Activated CD4-positive, alpha-beta T cell treated with anti-CD3 and anti-CD28 coated beads, Interleukin-2, amount 50 U/mL, for 16 hours (primary cell): ENCODE measurements around the gene INTS1.
"Not testable (repeated sequence)": the region's sequence is repeated elsewhere in the genome, so short reads cannot be mapped to it uniquely, and the experiment has no call there.

Source experiments
- DNase-seq: peaks from one replicate; pipeline ENCODE4 v3.0.0-alpha.2; 2020

Gene INTS1

DNA sequence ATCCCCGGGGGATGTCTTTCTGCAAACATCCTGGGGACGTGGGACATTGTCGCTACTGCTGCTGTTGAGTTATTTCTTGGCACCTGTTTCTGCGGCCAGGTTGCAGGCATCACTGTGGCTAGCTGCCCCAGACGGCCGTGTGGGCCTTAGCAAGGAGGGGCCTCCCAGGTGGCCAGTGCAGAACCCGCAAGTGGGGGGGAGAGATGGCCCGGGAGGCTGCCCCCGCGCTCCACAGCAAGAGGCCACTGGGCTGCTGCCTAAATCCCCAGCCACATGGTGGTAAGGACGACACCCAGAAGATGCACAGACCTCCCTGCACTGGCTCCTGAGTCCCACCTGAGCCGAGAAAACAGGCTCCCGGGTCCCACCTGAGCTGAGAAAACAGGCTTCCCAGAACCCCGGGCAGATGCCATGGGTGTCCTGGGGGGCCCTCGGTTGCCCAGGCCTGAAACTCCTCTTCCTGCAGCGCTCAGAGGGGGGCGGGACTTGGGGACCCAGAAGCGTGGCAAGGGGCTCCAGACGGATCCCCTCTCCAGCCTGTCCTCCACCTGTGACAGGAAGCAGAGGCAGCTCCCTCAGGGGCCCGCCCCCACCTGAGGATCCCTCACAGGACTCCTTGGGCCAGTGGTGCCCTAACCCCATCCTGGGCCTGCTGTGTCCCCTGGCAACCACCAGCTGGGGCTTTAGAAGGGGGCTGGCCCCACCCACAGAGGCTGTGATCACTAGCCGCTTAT, 25.4 kb upstream of the INTS1 start:
- no peak for DNase-seq

DNA sequence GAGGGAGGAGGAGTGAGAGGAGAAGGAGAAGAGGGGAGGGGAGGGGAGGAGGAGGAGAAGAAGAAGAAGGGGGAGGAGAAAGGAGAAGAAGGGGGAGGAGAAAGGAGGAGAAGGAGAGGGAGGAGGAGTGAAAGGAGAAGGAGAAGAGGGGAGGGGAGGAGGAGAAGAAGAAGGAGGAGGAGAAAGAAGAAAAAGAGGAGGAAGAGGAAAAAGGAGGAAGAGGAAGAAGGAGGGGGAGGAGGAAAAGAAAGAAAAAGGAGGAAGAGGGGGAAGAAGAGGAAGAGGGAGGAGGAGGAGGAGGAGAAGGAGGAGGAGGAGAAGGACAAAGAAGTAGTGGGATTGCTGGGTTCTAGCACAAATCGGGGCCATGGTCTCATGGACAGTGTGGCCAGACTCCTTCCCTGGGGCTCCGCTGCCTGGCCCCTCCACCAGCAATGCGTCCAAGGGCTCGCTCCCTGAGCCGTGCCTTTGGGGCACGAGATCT, 22.1 kb upstream of the INTS1 start:
- no peak for DNase-seq

DNA sequence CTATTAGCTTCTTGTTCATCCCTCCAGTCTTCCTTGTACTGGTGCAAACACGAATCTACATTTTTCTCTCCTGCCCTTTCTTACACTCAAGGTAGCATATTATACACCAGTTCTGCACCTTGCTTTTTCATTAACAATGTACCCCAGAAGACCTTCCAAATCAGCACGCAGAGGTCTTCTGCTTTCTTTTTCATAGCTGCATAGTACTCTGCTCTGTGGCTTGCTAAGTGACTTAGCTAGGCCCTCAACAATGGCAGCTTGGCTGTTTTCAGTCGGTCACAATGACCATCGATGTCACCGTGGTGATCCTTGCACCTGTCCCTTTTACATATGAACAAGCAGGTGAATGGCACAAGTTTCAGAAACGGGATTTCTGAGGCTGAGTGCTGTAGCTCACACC, 21.2 kb upstream of the INTS1 start:
- no peak for DNase-seq

DNA sequence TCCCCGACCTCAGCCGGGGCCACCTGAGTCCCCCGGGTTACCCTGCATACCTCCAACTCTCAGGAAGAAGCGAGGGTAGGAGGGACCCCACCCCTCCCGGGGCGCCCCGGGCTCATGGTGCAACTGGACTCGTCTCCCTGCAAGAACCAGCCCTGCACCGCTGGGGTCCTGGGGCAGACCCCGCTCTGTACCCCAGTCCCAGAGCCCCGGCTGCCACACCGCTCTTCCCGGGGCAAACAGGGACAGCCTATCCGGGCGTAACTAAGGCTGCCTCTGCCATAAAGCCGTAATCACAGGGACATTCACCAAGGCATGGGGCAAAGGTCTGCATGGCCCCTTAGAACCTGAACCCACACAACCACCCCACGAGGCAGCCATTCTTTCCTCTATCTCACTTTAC, 19.7 kb upstream of the INTS1 start:
- no peak for DNase-seq

DNA sequence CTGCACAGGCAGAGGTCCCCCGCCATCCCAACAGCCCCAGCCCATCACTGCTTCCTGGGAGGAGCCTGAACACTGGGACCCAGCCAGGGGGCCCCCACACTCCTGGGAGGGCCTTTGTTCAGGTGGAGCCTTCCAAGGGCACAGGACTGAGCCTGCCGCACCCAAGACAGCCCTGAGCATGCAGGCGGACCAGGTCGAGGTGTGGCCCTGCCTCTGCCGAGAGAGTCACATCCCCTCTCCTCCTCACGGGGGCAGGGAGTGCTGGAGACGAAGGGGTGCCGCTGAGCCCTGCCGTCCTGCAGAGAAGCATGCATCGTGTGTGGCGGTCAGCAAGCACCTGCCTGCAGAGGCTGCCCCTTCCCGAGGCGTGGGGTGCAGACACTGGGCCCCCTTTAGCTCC, 19.0 kb upstream of the INTS1 start:
- no peak for DNase-seq

DNA sequence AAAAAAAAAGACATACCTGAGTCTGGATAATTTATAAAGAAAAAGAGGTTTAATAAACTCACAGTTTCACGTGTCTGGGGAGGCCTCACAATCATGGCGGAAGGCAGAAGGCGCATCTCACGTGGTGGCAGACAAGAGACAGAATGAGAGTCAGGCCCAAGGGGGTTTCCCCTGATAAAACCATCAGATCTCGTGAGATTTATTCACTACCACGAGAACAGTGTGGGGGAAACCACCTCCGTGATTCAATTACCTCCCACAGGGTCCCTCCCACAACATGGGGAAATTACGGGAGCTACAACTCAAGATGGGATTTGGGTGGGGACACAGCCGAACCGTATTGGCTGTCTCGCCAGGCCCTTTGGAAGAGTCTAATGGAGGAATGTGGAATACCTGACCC, 17.3 kb upstream of the INTS1 start:
- no peak for DNase-seq

DNA sequence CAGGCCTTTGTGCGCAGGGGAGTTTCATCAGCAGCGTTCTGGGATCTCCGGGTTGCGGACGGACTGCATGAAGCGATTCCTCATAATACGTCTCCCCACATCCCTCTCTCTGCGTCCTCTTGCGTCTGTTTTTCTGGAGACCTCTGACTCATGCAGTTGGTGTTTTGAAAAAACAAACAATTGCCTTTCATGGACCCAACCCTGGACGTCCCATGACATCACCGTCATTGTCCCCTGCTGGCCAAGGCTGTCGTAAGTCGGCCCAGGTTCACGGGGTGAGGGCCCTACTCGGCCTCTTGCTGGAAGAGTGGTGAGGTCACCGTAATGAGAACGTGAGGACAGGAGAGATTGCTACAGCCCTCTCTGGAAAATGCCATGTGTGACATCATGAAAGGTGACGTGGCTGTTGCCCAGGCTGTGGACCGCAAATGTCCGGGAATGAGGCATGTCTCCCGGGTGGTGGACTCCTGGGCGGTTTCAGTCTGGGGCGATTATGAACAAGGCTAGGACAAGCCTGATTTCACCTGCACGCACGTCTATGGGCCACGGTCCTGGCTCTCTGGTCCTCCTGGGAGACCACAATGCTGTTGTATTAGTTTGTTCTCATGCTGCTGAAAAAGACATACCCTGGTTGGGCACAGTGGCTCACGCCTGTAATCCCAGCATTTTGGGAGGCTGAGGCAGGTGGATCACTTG, 16.5 kb upstream of the INTS1 start:
- no peak for DNase-seq

DNA sequence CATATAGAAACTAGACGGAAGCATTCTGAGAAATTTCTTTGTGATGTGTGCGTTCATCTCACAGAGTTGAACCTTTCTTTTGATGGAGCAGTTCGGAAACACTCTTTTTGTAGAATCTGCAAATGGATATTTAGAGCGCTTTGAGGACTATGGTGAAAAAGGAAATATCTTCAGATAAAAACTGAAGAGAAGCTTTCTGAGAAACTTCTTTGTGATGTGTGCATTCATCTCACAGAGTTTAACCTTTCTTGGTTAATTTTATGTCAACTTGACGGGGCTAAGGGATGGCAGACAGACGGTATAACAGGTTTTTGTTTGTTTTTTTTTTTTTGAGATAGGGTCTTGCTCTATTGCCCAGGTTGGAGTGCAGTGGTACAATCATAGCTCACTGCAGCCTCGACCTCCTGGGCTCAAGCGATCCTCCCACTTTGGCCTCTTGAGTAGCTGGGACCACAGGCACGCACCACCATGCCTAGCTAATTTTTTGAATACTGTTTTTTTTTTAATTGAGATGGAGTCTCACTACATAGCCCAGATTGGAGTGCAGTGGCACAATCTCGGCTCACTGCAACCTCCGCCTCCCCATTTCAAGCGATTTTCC, 15.2 kb upstream of the INTS1 start:
- DNase-seq: not testable (repeated sequence)

DNA sequence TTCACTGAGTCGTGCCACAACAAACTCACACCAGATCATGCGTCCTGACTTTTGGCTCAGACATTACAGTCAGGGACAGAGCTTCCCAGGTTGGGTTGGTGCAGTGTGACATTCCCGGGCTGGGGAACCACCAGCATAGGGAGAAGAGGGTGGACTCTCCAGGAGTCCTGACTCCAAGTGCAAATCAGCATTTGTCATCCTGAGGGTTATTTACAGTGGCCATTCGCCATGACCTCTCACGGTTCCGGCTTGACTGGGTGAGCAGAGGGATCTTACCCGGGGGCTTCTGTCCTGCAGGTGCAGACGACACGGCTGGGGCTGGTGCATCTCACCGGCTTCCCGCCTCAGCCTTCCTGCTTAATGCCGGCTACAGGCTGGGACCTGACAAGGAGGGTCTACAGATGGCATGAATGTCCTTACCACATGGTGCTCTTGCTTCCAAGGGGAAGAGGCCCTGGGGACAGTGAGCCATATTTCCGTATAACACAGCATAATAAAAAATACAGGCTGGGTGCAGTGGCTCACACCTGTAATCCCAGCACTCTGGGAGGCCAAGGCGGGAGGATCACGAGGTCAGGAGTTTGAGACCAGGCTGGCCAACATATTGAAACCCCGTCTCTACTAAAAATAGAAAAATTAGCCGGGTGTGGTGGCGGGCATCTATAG, 12.5 kb upstream of the INTS1 start:
- DNase-seq: no peak

DNA sequence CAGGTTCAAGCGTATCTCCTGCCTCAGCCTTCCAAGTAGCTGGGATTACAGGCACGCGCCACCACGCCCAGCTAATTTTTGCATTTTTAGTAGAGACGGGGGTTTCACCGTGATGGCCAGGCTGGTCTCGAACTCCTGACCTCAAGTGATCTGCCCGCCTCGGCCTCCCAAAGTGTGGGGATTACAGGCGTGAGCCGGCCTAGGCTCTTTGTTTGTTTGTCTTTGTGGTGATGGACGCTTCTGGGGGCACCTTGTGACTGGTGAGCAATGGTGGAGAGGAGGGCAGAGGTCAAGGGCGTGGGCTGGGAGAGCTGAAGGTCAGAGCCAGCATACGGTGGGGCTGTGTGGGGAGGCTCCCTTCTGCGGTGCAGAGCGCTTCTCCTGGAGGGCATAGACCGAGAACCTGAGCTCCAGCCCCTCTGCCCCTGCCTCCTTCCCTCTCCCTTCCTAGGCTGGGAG, 11.3 kb upstream of the INTS1 start:
- DNase-seq: not testable (repeated sequence)

DNA sequence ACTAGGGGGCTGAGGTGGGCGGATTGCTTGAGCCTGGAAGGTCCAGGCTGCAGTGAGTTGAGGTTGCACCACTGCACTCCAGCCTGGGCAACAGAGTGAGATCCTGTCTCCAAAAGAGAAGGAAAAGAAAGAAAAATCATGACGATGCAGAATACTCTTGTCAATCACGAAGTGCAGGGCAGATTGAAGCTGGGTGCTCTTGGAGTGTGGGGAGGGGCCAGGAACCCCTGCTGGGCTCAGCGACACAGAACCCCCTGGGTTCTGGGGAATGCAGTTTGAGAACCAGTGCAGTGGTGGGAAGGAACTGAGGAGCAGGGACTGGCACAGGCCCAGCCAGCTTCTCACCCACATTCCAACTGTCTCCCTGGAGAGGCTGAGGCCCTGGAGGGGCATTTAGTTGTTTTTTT, 10.8 kb upstream of the INTS1 start:
- no peak for DNase-seq

DNA sequence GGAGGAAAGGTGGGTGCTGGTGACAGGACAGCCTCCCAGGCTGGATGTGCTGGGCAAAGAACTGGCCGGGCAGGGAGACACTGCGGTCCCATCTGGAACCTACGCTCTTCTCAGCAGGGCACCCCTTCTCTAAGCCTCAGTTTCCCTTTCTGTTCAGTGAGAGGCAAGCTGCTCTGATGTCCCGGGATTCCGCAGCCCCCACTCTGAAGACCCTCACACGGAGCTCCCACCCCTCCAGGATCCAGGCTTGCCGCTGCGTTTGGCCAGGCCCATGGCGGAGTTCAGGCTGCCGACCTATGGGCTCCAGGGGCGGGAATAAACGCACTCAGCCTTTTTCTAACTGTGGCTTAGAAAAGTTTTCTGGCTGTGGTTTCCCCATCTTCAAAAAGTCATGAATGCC, 10.2 kb upstream of the INTS1 start:
- DNase-seq: no peak

DNA sequence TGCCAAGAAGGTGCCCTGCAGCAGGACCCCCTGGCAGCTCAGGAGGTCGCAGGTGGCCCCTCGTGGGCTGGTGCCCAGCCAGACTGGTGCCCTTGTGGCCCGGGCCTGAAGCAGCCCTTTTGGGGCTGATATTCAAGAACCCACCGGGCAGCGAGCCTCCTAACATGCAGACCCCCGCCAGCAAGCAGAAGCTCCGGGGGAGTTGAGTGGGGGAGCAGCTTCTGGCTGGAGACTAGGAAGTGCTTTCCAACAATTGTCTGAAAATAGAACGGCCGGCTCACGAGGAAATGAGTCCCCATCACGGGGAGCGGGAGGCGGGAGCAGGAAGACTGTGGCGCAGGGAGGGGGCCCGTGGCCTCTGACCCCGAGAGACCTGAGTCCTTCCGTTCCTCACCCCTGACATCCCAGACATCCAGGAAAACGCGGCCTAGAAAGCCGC, 9.5 kb upstream of the INTS1 start:
- no peak for DNase-seq

DNA sequence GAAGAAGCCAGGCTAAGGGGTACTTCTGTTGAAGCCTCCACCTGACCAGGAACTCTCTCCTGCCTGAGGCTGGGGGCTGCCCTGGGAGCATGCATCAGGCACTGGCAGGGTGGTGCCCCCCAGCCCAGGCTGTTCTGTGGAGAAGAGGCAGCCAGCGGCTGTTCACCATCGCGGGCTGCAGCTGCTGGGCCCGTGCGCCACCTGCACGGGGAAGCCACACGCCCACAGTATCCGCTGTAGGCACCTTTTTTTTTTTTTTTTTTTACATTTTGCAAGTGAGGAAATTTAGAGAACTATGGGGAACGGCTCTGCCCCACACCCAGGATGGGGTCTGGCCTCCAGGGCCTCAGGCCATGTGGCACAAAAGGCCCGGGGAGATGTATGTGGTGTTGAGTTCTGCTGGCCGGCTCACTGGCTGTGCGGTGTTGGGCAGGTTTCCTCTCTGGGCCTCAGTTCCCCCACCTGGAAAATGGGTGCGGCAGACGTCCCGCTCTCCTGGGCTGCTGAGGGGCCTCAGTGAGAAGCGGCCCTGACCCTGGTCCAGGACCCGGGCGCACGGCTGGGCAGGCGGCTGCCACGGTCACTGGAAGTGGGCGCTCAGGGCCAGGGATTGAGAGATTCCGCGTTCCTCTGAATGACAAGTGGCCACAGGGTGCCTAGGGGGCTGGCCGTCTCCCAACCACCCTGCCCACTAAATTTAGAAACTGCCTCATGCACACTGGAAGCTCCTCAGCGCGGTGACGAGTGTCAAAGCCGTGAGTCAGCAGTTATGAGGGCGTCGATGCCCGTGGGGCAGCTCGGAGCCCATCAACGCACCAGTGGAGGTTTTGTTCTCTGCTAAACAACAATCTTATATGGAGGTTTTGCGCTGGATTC, 8.8 kb upstream of the INTS1 start:
- DNase-seq: no peak

DNA sequence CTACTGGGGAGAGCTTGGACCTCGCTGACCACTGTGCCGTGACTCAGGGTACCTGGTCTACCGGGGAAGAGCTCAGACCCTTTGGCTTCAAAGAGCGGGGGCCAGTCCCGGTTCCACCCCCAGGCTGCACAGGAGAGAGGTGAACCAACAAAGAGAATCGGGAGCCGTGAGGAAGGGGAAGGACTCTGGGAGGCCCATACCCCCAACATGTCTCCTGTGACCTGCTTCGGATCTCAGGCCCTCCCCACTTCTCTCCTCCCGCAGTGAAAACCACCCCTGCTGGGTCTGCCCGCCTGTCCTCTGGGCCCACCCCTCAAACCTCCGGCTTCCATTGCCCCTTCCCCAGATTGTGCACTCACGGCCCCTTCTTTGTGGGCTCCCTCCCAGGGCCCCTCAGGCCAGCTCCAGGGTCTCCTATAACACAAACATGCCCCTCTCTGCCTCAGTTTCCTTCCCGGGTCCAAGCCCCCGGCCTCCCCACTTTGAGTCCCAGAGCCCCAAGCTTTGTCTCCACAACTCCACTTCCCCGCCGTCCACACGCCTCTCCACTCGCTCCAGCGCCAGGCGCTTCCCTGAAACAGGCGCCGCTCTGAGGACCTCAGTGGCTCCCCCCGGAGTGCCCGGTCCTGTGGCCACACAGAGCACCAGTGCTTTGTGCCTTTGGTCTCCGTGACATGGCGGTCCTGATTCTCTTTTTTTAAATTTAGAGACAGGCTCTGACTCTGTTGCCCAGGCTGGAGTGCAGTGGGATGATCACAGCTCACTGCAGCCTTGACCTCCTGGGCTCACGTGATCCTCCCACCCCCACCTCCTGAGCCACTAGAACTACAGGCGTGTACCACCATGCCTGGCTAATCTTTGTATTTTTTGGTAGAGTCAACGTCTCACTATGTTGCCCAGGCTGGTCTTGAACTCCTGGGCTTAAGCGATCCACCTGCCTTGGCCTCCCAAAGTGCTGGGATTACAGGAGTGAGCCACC, 7.5 kb upstream of the INTS1 start:
- DNase-seq: no peak

DNA sequence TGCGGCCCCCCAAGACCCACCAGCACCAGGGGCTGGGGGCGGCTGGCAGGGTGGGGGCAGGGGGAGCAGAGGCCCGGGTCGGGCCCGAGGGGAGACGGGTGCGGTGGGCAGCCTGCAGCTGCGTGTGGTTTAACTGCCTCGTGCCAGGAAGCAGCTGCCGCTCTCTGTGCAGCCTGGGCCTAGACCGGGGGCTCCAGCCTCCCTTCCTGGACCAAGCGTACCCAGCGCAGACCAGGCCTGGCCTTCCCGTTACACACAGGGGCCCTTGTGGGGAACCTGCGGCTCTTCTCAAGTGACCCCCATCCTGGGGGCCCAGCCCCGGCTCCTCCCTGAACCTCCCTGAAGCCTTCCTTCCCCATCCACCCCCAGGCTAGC, 6.6 kb upstream of the INTS1 start:
- DNase-seq: no peak

DNA sequence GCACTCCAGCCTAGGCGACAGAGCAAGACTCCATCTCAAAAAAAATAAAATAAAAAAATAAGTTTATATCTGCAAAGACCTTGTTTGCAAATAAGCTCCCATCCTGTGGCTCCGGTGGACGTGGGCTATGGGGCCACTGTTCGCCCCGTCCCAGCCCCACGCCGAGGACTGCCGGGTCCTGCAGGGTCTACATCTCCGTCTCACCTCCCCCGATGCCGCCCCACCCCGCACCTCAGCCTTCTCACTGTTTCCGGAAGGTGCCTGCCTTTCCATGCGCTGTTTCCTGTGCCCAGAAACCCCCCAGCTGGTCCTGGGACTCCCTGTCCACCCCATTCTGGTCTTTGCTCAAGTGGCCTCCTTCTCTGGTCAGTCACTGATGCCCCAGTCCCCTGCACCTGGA, 5.0 kb upstream of the INTS1 start:
- DNase-seq: no peak

DNA sequence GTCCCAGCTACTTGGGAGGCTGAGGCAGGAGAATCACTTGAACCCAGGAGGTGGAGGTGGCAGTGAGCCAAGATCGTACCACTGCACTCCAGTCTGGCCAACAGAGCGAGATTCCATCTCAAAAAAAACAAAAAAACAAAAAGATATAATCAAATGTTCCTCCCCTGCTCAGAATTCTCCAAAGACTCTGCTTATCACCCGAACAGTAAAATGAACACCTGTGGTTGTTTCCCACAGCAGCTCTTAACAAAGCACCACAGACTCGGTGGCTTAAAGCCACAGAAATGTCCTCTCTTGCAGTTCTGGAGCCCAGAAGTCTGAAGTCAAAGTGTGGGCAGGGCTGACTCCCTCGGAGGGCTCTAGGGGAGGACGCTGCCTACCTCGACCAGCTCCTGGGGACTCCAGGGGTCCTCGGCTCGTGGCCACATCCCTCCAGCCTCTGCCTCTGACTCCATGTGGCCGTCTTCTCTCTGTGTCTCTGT, 4.1 kb upstream of the INTS1 start:
- DNase-seq: no peak

DNA sequence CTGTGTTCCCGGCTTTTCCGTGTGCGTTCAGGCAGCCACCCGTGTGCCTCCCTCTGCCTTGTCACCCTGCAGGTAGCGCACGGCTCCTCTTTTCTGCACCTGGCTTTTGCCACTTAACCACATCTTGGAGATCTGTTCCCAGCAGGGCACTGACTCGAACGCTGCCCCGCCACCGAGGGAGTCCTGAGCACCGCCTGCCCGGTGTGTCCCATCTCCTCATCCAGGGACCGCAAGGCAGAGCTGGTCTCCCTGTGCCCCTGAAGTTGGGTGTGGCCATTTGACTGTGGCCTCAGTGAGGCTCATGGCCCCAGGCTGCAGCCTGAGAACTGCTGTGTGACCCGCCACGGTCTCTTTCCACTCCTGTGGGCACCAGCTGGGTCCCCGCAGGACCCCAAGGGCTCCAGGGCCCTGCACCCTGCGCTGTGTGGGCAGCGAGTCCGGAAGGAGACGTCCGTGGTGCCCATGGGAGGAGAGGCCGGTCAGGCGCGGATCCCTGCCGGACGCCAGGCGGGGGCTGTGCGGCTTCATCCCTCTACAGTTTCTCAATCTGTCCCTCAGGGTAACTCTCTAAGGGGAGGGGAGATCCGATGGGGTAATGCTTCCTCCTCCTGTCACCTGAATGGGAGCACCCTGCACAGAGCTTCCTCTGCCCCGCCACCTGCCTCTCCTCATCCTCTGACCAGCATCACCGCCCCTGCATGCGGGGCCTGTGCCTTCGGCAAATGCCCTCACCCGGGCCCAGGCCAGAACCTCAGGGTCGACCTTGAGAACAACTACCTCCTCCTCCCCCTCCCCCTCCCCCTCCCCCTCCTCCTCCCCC, 1.8 kb upstream of the INTS1 start:
- DNase-seq: no peak

DNA sequence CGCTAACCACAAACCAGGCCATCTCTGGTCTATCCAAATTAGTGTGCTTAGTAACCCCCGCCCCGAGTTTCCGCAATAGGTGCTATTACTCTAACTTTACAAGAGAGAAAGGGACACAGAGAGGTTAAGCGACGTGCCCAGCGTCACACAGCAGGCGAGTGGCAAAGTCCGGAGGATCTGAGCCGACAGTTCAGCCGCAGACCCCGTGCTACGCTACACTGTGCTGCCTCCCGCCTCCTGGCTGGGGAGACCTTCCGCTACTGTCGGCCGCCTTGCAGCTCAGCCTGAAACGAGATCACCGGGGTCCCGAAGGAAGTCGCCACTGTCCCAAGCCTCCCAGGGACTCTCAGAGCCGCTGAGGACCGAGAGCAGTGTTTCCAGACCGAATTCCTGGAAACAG, 799 bp downstream of the INTS1 start:
- DNase-seq: no peak
